Retinal pigment epithelial cell (primary cell): ENCODE measurements around the gene TMEM185B.

Experiments used
- DNase-seq: peaks from one replicate; pipeline ENCODE4 v3.0.0-alpha.2; 2010; ENCODE audit warnings: low read depth
- H3K4me3 ChIP-seq: 2 replicates; pipeline ENCODE4 v1.5.1; 2011; ENCODE audit warnings: mild to moderate bottlenecking, low read length, control low read depth, moderate library complexity
- CTCF ChIP-seq: conservative IDR thresholded peaks from 2 replicates; pipeline ENCODE4 v1.5.1; 2011; ENCODE audit warnings: low read depth, low read length, control low read depth, inconsistent platforms

The TMEM185B gene

DNA sequence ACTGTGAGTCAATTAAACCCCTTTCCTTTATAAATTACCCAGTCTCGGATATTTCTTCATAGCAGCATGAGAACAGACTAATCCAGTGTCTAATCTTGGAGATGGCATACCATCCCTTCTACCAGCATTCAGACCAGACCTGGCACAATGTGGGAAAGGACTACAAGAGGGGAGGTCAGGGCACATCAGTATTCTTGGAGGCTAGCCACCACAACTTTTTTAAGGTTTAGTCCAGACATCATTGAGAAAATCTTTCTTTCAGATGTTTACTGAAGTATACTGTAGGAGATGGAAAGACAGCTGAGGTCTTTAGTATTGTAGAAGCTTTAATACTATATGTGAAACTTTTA, 33.4 kb upstream of the TMEM185B start:
- no peak overlapping the region for H3K4me3 ChIP-seq
- no peak for TF ChIP-seq CTCF
- DNase-seq, result no peak

- no peak for TF ChIP-seq CTCF
- no peak overlapping the region for H3K4me3 ChIP-seq
- DNase-seq, result no peak
Measured at GRCh38 chr2:120255986-120256650, 32.9 kb upstream of the TMEM185B start.

GRCh38 chr2:120255071-120255470, 31.9 kb upstream of the TMEM185B start:
- DNase-seq, result no peak
- TF ChIP-seq CTCF, result no peak
- H3K4me3 ChIP-seq, result no peak overlapping the region

DNA sequence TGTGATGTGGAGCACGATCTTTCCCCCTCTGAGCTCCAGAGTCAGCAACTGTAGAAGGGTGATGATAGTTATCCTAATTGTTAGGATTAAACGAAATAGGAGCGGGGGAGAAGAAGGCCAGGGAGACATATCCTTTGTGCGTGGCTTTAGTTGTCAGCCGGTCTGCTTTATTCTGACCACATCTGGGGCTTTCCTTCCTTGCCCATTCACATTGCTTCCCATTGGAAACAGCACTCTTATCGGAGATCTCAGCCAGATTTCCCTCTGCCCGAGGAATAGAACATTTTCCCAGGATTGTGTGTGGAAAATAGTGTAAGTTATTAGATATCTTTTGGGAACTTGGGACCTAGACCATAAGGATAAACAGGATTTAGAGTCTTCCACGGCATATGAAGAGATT, 31.0 kb upstream of the TMEM185B start:
- no peak for TF ChIP-seq CTCF
- no peak for DNase-seq
- H3K4me3 ChIP-seq, result no peak overlapping the region

DNA sequence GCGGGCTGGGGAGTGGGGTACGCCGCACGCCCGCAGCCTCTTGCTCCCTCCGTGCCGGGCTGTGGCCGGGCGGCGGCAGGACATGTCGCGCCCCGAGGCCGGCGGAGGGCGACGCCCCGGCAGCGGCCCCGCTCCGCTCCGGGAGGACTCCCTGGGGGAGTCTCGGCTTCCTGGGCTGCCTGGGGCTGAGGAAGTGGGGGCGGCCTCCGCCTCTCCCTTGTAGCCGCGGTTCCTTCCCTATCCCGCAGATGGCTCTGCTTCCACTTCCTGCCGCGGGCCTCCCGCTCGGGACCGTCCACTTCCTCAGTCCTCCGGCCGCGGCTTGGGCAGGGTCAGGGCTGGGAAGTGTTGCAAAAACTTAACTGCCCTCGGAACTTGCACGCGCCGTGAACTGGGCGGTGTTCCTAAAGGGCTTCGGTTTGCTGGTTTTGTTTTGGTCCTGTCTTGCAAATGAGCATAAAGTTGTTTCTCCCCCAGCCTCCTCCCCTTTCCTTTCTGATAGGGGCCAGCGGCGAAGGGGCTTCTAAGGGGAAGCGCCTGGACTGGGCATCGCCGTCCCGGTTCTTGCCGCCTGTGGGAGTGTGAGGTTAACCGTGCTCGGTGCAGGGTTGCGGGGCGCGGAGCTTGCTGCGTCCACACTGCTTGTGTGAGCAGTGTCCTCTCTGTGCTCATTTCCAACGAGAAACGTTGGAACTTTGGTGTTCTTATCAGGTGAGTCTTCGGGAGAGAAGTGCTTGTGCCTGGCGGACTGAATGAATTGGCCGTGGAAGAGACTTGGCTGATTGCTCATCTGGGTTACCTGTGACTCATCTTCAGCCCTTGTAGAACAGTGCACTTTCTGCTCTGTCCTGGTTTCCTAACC, 30.1 kb upstream of the TMEM185B start:
- peak overlapping the region; percentile 85 for H3K4me3 ChIP-seq
- peak; percentile 50 for TF ChIP-seq CTCF
- DNase-seq, result no peak

GRCh38 chr2:120252225-120253020, 29.2 kb upstream of the TMEM185B start, which contains the start of gene RALB:
Gene RALB, plus strand, starts transcription at chr2:120252852. Its CDS starts 25,813 bp downstream, at chr2:120278665.
- DNase-seq, result peak; percentile 92
- no peak for TF ChIP-seq CTCF
- peak within 1 kb of the TSS; percentile 85 for H3K4me3 ChIP-seq
